H9 (cell line): ENCODE data around the gene EIF3K. TPM values are rescaled to one million over a fixed set of nuclear protein-coding genes. Genes with fewer than 3 reads are reported as not detected.

Experiments used
- DNase-seq: peaks from one replicate; pipeline ENCODE4 v3.0.0-alpha.2; 2017
- H2AFZ ChIP-seq: one replicate; pipeline ENCODE4 v1.6.1; 2013; ENCODE audit warnings: mild to moderate bottlenecking, low read length, control low read depth, moderate library complexity
- H2AK5ac ChIP-seq: 2 replicates; pipeline ENCODE4 v1.6.1; 2013; ENCODE audit warnings: low read length, control low read depth, mixed read lengths; ENCODE audit not compliant: insufficient read length
- H2BK120ac ChIP-seq: one replicate; pipeline ENCODE4 v1.6.1; 2013; ENCODE audit warnings: low read depth, mild to moderate bottlenecking, low read length, control low read depth, inconsistent platforms; ENCODE audit not compliant: poor library complexity, severe bottlenecking
- H2BK12ac ChIP-seq: 2 replicates; pipeline ENCODE4 v1.6.1; 2013; ENCODE audit warnings: low read length, control low read depth, mixed read lengths, low read depth; ENCODE audit not compliant: insufficient read length
- H2BK15ac ChIP-seq: 2 replicates; pipeline ENCODE4 v1.6.1; 2013; ENCODE audit warnings: low read depth, low read length, control low read depth
- H2BK20ac ChIP-seq: one replicate; pipeline ENCODE4 v1.6.1; 2013; ENCODE audit warnings: low read depth, mild to moderate bottlenecking, low read length, control low read depth, inconsistent platforms; ENCODE audit not compliant: poor library complexity, severe bottlenecking
- H2BK5ac ChIP-seq: 2 replicates; pipeline ENCODE4 v1.6.1; 2013; ENCODE audit warnings: low read length, control low read depth, mixed read lengths; ENCODE audit not compliant: insufficient read length
- H3K14ac ChIP-seq: 2 replicates; pipeline ENCODE4 v1.6.1; 2013; ENCODE audit warnings: low read length, control low read depth; ENCODE audit not compliant: insufficient read depth
- H3K18ac ChIP-seq: 2 replicates; pipeline ENCODE4 v1.6.1; 2013; ENCODE audit warnings: low read depth, mild to moderate bottlenecking, mixed read lengths, low read length, control low read depth; ENCODE audit not compliant: insufficient read length
- H3K23ac ChIP-seq: 2 replicates; pipeline ENCODE4 v1.6.1; 2013; ENCODE audit warnings: low read length, control low read depth, mixed read lengths, low read depth; ENCODE audit not compliant: insufficient read length
- H3K23me2 ChIP-seq: 2 replicates; pipeline ENCODE4 v1.6.1; 2013; ENCODE audit warnings: low read depth, mild to moderate bottlenecking, mixed read lengths, low read length, control low read depth; ENCODE audit not compliant: insufficient read length, poor library complexity, severe bottlenecking
- H3K27ac ChIP-seq: 2 replicates; pipeline ENCODE4 v1.5.1; 2013; ENCODE audit warnings: low read length, control low read depth, mixed read lengths, low read depth; ENCODE audit not compliant: insufficient read length
- H3K27me3 ChIP-seq: 2 replicates; pipeline ENCODE4 v1.6.1; 2013; ENCODE audit warnings: low read length, control low read depth, inconsistent platforms; ENCODE audit not compliant: insufficient read depth
- H3K4ac ChIP-seq: 2 replicates; pipeline ENCODE4 v1.6.1; 2013; ENCODE audit warnings: low read depth, mild to moderate bottlenecking, control low read depth, inconsistent platforms, low read length, moderate library complexity
- H3K4me1 ChIP-seq: 2 replicates; pipeline ENCODE4 v1.6.1; 2013; ENCODE audit warnings: low read length, control low read depth, inconsistent platforms; ENCODE audit not compliant: insufficient read depth
- H3K4me2 ChIP-seq: 2 replicates; pipeline ENCODE4 v1.6.1; 2013; ENCODE audit warnings: low read length, control low read depth, mixed read lengths; ENCODE audit not compliant: insufficient read length, insufficient read depth
- H3K56ac ChIP-seq: 2 replicates; pipeline ENCODE4 v1.6.1; 2013; ENCODE audit warnings: low read depth, mild to moderate bottlenecking, mixed read lengths, low read length, control low read depth; ENCODE audit not compliant: insufficient read length
- H3K79me1 ChIP-seq: 2 replicates; pipeline ENCODE4 v1.6.1; 2013; ENCODE audit warnings: low read depth, mild to moderate bottlenecking, moderate library complexity, low read length, control low read depth, inconsistent platforms; ENCODE audit not compliant: insufficient read depth, poor library complexity, severe bottlenecking
- H3K79me2 ChIP-seq: 2 replicates; pipeline ENCODE4 v1.6.1; 2013; ENCODE audit warnings: low read length, control low read depth, inconsistent platforms; ENCODE audit not compliant: insufficient read depth
- H3K9ac ChIP-seq: 2 replicates; pipeline ENCODE4 v1.6.1; 2013; ENCODE audit warnings: low read length, control low read depth, mixed read lengths; ENCODE audit not compliant: insufficient read length; ENCODE audit errors: extremely low read depth
- H3K9me3 ChIP-seq: one replicate; pipeline ENCODE4 v1.6.1; 2013; ENCODE audit warnings: low read depth, low read length, inconsistent platforms; ENCODE audit not compliant: control insufficient read depth
- H3T11ph ChIP-seq: one replicate; pipeline ENCODE4 v1.6.1; 2013; ENCODE audit warnings: mild to moderate bottlenecking, low read length, control low read depth, inconsistent platforms
- H4K20me1 ChIP-seq: one replicate; pipeline ENCODE4 v1.6.1; 2013; ENCODE audit not compliant: control insufficient read depth, insufficient read length, insufficient read depth
- H4K5ac ChIP-seq: 2 replicates; pipeline ENCODE4 v1.6.1; 2013; ENCODE audit warnings: low read depth, mild to moderate bottlenecking, mixed read lengths, low read length, control low read depth; ENCODE audit not compliant: insufficient read length
- H4K8ac ChIP-seq: replicated peaks from 2 replicates; pipeline ENCODE4 v1.6.1; 2013; ENCODE audit warnings: low read length, control low read depth, mixed read lengths, low read depth; ENCODE audit not compliant: insufficient read length
- H4K91ac ChIP-seq: 2 replicates; pipeline ENCODE4 v1.6.1; 2013; ENCODE audit warnings: low read depth, mild to moderate bottlenecking, moderate library complexity, mixed read lengths, low read length, control low read depth; ENCODE audit not compliant: insufficient read length
- H3K27ac Mint-ChIP-seq, 3 experiments: 2 replicates in 2 of 3; 3 replicates in 1 of 3; pipeline ENCODE4 v1.8.0; 2020 to 2021; ENCODE audit warnings: mixed read lengths in 3 of 3, mild to moderate bottlenecking in 1 of 3, moderate library complexity in 1 of 3
- H3K27me3 Mint-ChIP-seq: 2 replicates; pipeline ENCODE4 v1.8.0; 2021; ENCODE audit warnings: low read depth, mild to moderate bottlenecking, moderate library complexity, mixed read lengths
- H3K36me3 Mint-ChIP-seq, 3 experiments: 2 replicates in 2 of 3; 3 replicates in 1 of 3; pipeline ENCODE4 v1.8.0; 2020 to 2021; ENCODE audit warnings: low read depth in 3 of 3, mixed read lengths in 3 of 3; ENCODE audit not compliant: insufficient read depth in 1 of 3
- H3K4me1 Mint-ChIP-seq, 2 experiments: 2 replicates each; pipeline ENCODE4 v1.8.0; 2020; ENCODE audit warnings: mixed read lengths in 2 of 2
- H3K4me3 Mint-ChIP-seq, 2 experiments: 2 replicates in 1 of 2; 3 replicates in 1 of 2; pipeline ENCODE4 v1.8.0; 2020 to 2021; ENCODE audit warnings: mild to moderate bottlenecking in 2 of 2, mixed read lengths in 2 of 2, moderate library complexity in 1 of 2
- H3K9me3 Mint-ChIP-seq, 2 experiments: 2 replicates in 1 of 2; 3 replicates in 1 of 2; pipeline ENCODE4 v1.8.0; 2020; ENCODE audit warnings: mild to moderate bottlenecking in 2 of 2, mixed read lengths in 2 of 2, moderate library complexity in 1 of 2
- CTCF ChIP-seq: fragments of 200-600 bp; sonication (generic); conservative IDR thresholded peaks from 3 replicates; pipeline ENCODE4 v1.8.0; 2021; ENCODE audit warnings: antibody characterized with exemption, mild to moderate bottlenecking
- WGBS: extraction: QIAGEN DNeasy Blood & Tissue Kit; methylation state at CpG from one replicate; pipeline ENCODE4 v1.1.7; 2013; ENCODE audit warnings: missing lambda C conversion rate, low lambda C conversion rate, mixed read lengths; ENCODE audit not compliant: insufficient read length; ENCODE audit errors: extremely low coverage; 5-methylcytosine and 5-hydroxymethylcytosine counted together
- total RNA-seq: library from RNA; stranded (reverse); gene quantifications from 2 replicates; pipeline ENCODE4 v1.2.1, GENCODE V29; 2021

Gene EIF3K
- total RNA-seq, 1 experiment from 2014 or later, result 345 TPM

GRCh38 chr19:38671654-38672053 lies 52.7 kb downstream of the EIF3K start:
- Histone ChIP-seq H3K9ac (no peak overlapping the region), H4K5ac (no peak overlapping the region), H2BK20ac (no peak overlapping the region), H2BK15ac (no peak overlapping the region), H3K18ac (no peak overlapping the region), H3K23ac (no peak overlapping the region), H2BK120ac (no peak overlapping the region), H2BK5ac (no peak overlapping the region), H3K56ac (no peak overlapping the region), H3K4ac (no peak overlapping the region), H4K91ac (no peak overlapping the region), H3K14ac (no peak overlapping the region), H4K8ac (no peak overlapping the region), H3K79me2 (peaks cover 48% of the 10 kb centered on the region; the same call in 1 of the 2 replicates), H3K27me3 (no peaks in the 10 kb centered on the region), H3K9me3 (no peaks in the 10 kb centered on the region), H3K23me2 (no peaks in the 10 kb centered on the region), H2AFZ (no peak overlapping the region), H2BK12ac (no peak overlapping the region), H2AK5ac (no peak overlapping the region), H3K4me2 (no peak overlapping the region), H3K27ac (no peak overlapping the region), H3T11ph (no peak overlapping the region), H3K4me1 (peaks cover 25% of the 10 kb centered on the region), H4K20me1 (no peaks in the 10 kb centered on the region), H3K79me1 (peaks cover 6% of the 10 kb centered on the region)
- Mint-ChIP-seq H3K9me3 (no peaks in the 10 kb centered on the region; a peak in 2 of 5 replicates), H3K27me3 (no peaks in the 10 kb centered on the region), H3K4me1 (peaks cover 70 to 76% of the 10 kb centered on the region in 2 experiments), H3K36me3 (peaks cover 12 to 16% (median 13%) of the 10 kb centered on the region in 3 experiments), H3K27ac (peak overlapping the region; percentile 49 to 91 (median 87); a peak in 5 of 7 replicates), H3K4me3 (no peak overlapping the region)
- no peak for DNase-seq
- no CpG with 5 or more reads among the region's 4 CpGs for WGBS
- TF ChIP-seq CTCF, result no peak
